H1 (cell line): ENCODE data around the gene GPC3. TPM values are rescaled to one million over a fixed set of nuclear protein-coding genes. Genes with fewer than 3 reads are reported as not detected.

Experiments used
- CBX5 ChIP-seq: fragments of 300-800, 300-1000 bp; sonication (generic); IDR thresholded peaks from 2 replicates; pipeline ENCODE4 v1.7.1; 2016; ENCODE audit warnings: antibody characterized with exemption, low read length, low read depth
- CHD7 ChIP-seq: fragments of 300-600 bp; sonication (generic); IDR thresholded peaks from 2 replicates; pipeline ENCODE4 v1.7.1; 2012; ENCODE audit warnings: low read length, moderate library complexity, mild to moderate bottlenecking, inconsistent platforms; ENCODE audit not compliant: insufficient replicate concordance
- HDAC2 ChIP-seq, 2 experiments: fragments of 300-600 bp in 1 of 2; sonication (generic) in 1 of 2; IDR thresholded peaks; 2 replicates each; pipeline ENCODE4 v1.6.1; 2011 to 2012; ENCODE audit warnings: low read depth in 2 of 2, low read length in 2 of 2, mild to moderate bottlenecking in 2 of 2, moderate library complexity in 2 of 2, borderline replicate concordance in 1 of 2, inconsistent platforms in 1 of 2
- PHF8 ChIP-seq: fragments of 200-600 bp; sonication (generic); conservative IDR thresholded peaks from 2 replicates; pipeline ENCODE4 v1.7.1; 2012; ENCODE audit warnings: low read depth, mild to moderate bottlenecking, inconsistent platforms, low read length, moderate library complexity
- RBBP5 ChIP-seq: IDR thresholded peaks from 2 replicates; pipeline ENCODE4 v1.7.1; 2012; ENCODE audit warnings: low read depth, mild to moderate bottlenecking, inconsistent platforms, low read length, moderate library complexity, borderline replicate concordance
- RNF2 ChIP-seq: fragments of 200-900, 300-1000 bp; sonication (generic); IDR thresholded peaks from 2 replicates; pipeline ENCODE4 v1.7.1; 2016; ENCODE audit warnings: borderline replicate concordance, low read depth, mild to moderate bottlenecking, antibody characterized with exemption, low read length; ENCODE audit not compliant: poor library complexity, severe bottlenecking; ENCODE audit errors: missing control alignments
- USF2 ChIP-seq: IDR thresholded peaks from 2 replicates; pipeline ENCODE4 v1.6.1; 2011; ENCODE audit warnings: low read length, improper control_type of control experiment
- YY1 ChIP-seq: IDR thresholded peaks from 2 replicates; pipeline ENCODE4 v1.6.1; 2011; ENCODE audit warnings: low read depth, mild to moderate bottlenecking, low read length
- polyA plus RNA-seq, 7 experiments: library from polyadenylated mRNA; depleted of rRNA in 3 of 7; stranded (reverse) in 5 of 7; unstranded in 2 of 7; fragments of >200 nt in 5 of 7; fragments of 200-250 nt in 2 of 7; gene quantifications; 1 replicate in 5 of 7; 2 replicates in 1 of 7; 4 replicates in 1 of 7; pipeline versions ENCODE4 v1.2.1 to v1.2.3, GENCODE V29; 2011 to 2013; ENCODE audit warnings: missing spikeins in 2 of 7, mixed read lengths in 2 of 7
- total RNA-seq: library from RNA; stranded (reverse); fragmentation: NEBNext Ultra II Directional; extraction: Animal tissue kit (Norgen Biotek cat#: 25700); gene quantifications from 2 replicates; pipeline ENCODE4 v1.2.1, GENCODE V29; 2021

The GPC3 gene
- total and polyA plus RNA-seq, 2 of the 8 experiments (the other 6 are each of a cell fraction or from before 2014, with no cell fraction given) = 64.8 to 71.9 TPM

- TF ChIP-seq CHD7 = no peak
- no peak for TF ChIP-seq RNF2
- no peak for TF ChIP-seq YY1
- TF ChIP-seq USF2 = no peak
- no peak for TF ChIP-seq RBBP5
- no peak for TF ChIP-seq CBX5
- no peak for TF ChIP-seq PHF8
- no peak for TF ChIP-seq HDAC2 (IDR thresholded peaks at IDR 0.05; ENCODE audit: borderline replicate concordance in 1 of 2, low read depth in 2 of 2, low read length in 2 of 2)
Observed at GRCh38 chrX:133981924-133982323, 3.5 kb downstream of the GPC3 start (continued).
